GM21528 (cell line): ENCODE results near the gene NLE1.

Experiments
- ATAC-seq: cut with Tn5 transposase; IDR thresholded peaks from one replicate; pipeline ENCODE4 v1.9.1; 2021; ENCODE audit warnings: mild to moderate bottlenecking, moderate library complexity; ENCODE audit not compliant: unreplicated experiment, low FRiP score

NLE1 gene

GRCh38 chr17:35088881-35089585 lies 53.1 kb downstream of the NLE1 start:
- peak; percentile 71 for ATAC-seq

GRCh38 chr17:35088356-35088880 lies 53.7 kb downstream of the NLE1 start:
- ATAC-seq = no peak

DNA sequence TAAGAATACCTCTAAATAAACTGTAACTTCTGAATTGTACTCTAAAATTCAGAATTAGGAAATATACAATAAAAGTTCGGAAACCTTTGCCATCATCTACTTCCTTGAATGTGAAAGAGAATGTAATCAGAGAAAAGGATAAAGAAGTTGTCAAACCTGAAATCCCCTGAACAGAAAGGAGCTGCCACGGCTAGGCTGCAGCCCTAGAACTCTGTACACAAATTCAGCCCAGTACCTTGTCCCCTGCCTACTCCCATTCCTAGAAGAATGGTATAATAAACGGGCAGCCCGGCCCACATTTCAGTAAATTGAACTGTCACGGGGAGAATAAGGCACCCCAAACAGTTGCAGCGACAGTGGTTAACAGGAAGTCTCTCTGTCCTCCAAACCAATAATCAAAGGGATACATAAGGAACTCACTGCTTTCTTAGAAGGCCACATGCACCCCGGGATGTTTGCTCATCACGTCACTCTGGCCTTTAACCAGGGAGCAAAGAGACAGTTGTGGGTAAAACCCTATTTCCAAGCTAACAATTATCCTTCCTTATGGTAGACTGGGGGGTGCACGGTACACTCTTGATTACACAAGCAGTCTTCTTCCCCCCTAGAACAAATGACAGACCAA lies 54.3 kb downstream of the NLE1 start:
- ATAC-seq = no peak

DNA sequence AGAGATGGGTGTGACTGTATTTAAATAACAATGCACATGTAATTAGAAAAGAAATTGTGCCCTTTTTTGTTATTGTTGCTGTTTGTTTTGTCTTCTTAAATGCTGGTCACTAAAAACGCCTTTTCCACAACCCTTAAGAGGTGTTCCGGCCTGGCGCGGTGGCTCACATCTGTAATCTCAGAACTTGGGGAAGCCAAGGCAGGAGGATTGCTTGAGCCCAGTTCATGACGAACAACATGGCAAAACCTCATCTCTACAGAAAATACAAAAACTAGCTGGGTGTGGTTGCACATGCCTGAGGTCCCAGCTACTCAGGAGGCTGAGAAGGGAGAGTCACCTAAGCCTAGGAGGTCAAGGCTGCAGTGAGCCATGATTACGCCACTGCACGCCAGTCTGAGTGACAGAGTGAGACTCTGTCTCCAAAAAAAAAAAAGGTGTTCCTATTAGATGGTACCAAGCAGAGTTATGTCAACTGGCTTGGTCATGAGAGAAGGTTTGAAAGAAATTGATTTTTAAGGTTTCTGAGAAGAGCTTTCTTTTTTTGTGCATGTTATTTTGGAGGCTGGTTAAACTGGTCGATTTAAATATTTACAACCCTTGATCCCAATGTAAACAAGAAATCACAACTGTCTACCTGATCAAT lies 55.1 kb downstream of the NLE1 start:
- no peak for ATAC-seq

GRCh38 chr17:35086164-35086563 lies 55.9 kb downstream of the NLE1 start:
- ATAC-seq = no peak

- ATAC-seq = no peak
Measured at GRCh38 chr17:35084987-35085386, 57.1 kb downstream of the NLE1 start.

- no peak for ATAC-seq
Measured at GRCh38 chr17:35083071-35083470, 59.0 kb downstream of the NLE1 start.

- ATAC-seq = no peak
Measured at GRCh38 chr17:35082073-35082657, 59.9 kb downstream of the NLE1 start.

- ATAC-seq = no peak
Measured at GRCh38 chr17:35081638-35082037, 60.5 kb downstream of the NLE1 start.

GRCh38 chr17:35080536-35080935 lies 61.6 kb downstream of the NLE1 start:
- ATAC-seq = no peak

DNA sequence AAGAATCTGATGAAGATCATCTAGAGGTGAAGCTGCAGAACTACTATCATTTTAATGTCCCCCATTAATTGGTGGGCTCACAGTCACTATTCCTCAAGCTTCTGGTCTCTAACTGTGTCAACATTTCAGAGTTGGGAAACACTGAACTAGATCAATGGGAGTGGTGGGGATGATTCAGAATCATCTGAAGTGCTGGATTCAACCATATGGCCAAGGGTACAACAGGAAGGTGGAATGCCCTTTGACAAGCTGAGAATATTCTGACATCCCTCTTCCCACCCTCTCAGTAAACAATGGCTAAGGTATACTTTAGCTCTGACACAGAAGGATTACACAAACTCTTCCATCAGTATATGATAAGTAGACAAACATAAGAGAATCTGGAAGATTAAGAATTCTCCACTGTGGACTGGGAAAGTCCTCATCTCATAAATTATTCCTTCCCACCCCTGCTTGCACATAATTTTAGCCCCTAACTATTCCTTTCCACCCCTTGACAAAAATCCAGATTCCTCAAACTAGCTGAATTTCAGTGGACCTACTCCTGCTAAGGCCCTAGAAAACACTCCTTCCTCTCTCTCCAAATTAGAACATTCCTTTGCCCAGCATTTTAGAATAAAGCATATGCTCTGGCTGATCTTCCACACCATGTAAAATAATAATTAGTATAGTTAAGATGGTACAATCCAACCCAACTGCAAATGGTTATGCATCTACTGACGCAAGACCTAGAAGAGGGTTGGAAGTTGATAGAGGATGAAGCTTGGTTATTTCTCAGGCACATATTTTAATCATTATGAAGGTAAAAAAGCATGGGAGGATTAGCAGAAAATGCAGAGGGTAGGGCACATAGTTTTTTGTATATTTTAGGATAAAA lies 62.3 kb downstream of the NLE1 start:
- no peak for ATAC-seq
